Mesodermal cell (in vitro differentiated cells): Measurements from ENCODE around the gene GALNT9.

Experiments used
- H3K27ac ChIP-seq: 2 replicates; pipeline ENCODE4 v1.7.0; 2013; ENCODE audit warnings: mild to moderate bottlenecking, low read depth, low read length, moderate library complexity; ENCODE audit not compliant: severe bottlenecking
- H3K36me3 ChIP-seq: 2 replicates; pipeline ENCODE4 v1.7.1; 2013; ENCODE audit warnings: mild to moderate bottlenecking, low read length, moderate library complexity; ENCODE audit not compliant: control insufficient read depth, insufficient read depth
- H3K4me1 ChIP-seq: one replicate; pipeline ENCODE4 v1.7.1; 2013; ENCODE audit warnings: mild to moderate bottlenecking, low read length; ENCODE audit not compliant: insufficient read depth, control insufficient read depth, poor library complexity, severe bottlenecking
- H3K4me3 ChIP-seq: 2 replicates; pipeline ENCODE4 v1.7.0; 2013; ENCODE audit warnings: low read length, control low read depth, mild to moderate bottlenecking; ENCODE audit not compliant: insufficient read depth, poor library complexity, severe bottlenecking; ENCODE audit errors: extremely low read depth
- H3K9me3 ChIP-seq: 2 replicates; pipeline ENCODE4 v1.7.1; 2013; ENCODE audit warnings: mild to moderate bottlenecking, low read length, moderate library complexity; ENCODE audit not compliant: control insufficient read depth
- WGBS, 2 experiments: methylation state at CpG; one replicate each; pipeline ENCODE4 v1.1.5; 2013; ENCODE audit warnings: missing lambda C conversion rate in 2 of 2; ENCODE audit not compliant: insufficient coverage in 2 of 2; 5-methylcytosine and 5-hydroxymethylcytosine counted together

GALNT9 gene

DNA sequence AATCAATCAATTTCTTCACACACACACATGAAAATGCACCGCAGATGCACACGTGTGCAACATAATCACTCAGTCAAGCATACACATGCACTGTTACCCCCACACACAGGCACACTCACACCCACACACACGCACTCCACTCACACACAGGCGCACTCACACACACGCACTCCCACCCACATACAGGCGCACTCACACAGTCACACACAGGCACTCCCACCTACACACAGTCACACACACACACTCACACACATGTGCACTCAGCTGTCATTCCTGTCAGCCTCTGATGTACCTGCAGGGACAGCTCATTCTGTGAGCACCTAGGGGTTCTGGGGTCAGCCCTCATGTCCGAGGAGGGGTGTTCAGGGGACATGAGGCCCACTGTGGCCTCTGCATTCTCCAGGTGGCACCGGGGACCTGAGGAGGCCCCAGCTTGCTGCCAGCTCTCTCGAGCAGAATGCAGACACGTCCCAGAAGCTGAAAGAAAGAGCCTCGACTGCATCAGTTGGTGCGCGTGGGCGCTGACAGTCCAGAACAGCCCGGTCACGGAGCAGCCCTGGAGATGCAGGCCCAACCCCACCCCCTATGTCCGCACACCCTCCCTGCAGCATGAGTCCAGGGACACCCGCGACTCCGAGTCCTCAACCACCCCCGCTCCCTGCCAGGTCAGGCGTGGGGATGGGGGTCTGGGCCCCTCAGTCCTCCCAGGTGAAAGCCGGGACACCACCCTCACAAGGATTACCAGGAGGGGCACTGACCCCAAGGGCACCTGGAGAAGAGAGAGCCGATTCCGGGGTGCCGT lies 115.8 kb downstream of the GALNT9 start:
- no peak overlapping the region for H3K4me3 ChIP-seq
- WGBS, 2 experiments: 79 to 85% methylated on average over 17 to 21 of the region's 26 CpGs
- H3K36me3 ChIP-seq: no peaks in the 10 kb centered on the region
- no peaks in the 10 kb centered on the region for H3K4me1 ChIP-seq
- H3K9me3 ChIP-seq: peaks cover 29% of the 10 kb centered on the region
- H3K27ac ChIP-seq: no peak overlapping the region

DNA sequence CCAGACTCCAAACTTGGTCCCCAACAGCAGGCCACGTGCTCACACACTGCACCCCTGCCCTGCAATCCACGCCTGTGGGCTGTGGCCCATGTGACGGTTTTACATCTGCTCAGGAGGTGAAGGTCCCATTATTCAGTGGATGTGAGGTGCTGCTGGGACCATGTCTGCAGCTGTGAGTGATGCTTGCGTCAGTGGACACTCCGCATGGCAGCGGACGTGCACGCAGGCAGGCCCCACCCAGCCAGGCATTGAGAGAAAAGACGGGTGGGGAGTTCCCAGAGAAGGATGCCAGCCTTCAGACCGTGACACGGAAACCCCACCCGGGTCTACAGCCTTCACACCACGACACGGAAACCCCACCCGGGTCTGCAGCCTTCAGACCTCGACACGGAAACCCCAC lies 117.6 kb downstream of the GALNT9 start:
- H3K4me3 ChIP-seq: no peak overlapping the region
- no peaks in the 10 kb centered on the region for H3K4me1 ChIP-seq
- peaks cover 25% of the 10 kb centered on the region for H3K9me3 ChIP-seq
- WGBS, 2 experiments: 85 to 88% methylated on average over 9 to 11 of the region's 17 CpGs
- H3K36me3 ChIP-seq: no peaks in the 10 kb centered on the region
- no peak overlapping the region for H3K27ac ChIP-seq

DNA sequence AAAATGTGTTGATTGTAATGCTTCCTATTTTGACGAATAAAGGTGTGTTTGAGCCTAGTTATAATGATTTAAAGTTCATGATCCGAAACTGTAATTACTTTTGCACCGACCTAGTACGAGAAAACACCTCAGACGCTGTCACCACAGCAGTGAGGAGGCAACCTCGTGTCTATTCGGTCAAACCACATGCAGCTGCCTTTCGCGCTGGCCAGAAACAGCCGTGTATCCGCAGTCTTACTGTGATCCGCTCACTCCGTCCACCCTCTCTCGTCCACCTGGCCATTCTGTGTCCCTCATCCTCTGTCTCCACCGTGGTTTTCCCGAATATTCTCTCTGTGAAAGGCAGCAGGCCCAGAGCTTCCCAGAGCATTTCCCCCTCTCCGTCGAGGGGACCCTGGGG lies 118.1 kb downstream of the GALNT9 start:
- H3K36me3 ChIP-seq: no peaks in the 10 kb centered on the region
- no peaks in the 10 kb centered on the region for H3K4me1 ChIP-seq
- peaks cover 22% of the 10 kb centered on the region for H3K9me3 ChIP-seq
- no peak overlapping the region for H3K27ac ChIP-seq
- 79 to 82% methylated on average over 17 to 18 of the region's 18 CpGs for WGBS, 2 experiments
- no peak overlapping the region for H3K4me3 ChIP-seq

DNA sequence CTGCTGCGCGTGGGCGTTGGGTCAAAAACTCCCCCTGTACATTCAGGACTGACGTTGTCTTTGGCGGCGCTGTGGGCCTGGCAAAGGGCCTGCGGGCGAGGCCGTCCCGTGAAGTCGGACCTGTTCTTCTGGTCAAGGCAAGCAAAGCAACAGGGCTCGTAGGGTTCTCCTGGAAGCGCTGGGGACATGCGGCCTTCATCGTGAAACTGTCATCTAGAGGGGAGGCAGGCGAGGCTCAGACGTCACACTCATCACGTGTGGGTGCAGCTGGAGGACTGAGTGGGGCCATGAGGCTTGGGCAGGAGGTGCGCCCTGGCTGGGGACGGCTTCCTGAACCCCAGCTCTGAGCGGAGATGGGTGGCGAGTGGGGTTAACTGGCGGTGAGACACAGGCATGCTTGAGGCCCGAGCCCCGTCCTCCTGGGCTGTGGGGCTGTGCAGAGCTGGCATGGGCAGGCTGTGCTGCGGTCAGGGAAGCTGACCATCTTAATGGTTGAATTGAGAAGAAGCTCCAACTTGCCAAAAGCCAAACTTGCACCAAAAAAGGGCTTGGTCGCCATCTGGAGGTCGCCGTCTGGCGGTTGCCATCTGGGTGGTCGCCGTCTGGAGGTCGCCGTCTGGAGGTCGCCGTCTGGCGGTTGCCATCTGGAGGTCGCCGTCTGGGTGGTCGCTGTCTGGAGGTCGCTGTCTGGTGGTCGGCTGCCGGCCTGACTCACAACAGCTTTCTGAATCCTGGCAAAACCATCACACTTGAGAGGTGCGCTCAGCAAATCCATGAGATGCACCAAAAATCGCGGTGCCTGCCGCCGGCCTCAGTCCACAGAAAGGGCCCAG lies 119.0 kb downstream of the GALNT9 start:
- peaks cover 16% of the 10 kb centered on the region for H3K9me3 ChIP-seq
- no peak overlapping the region for H3K27ac ChIP-seq
- no peak overlapping the region for H3K4me3 ChIP-seq
- no peaks in the 10 kb centered on the region for H3K36me3 ChIP-seq
- 80 to 85% methylated on average over 44 to 46 of the region's 48 CpGs for WGBS, 2 experiments
- H3K4me1 ChIP-seq: no peaks in the 10 kb centered on the region

DNA sequence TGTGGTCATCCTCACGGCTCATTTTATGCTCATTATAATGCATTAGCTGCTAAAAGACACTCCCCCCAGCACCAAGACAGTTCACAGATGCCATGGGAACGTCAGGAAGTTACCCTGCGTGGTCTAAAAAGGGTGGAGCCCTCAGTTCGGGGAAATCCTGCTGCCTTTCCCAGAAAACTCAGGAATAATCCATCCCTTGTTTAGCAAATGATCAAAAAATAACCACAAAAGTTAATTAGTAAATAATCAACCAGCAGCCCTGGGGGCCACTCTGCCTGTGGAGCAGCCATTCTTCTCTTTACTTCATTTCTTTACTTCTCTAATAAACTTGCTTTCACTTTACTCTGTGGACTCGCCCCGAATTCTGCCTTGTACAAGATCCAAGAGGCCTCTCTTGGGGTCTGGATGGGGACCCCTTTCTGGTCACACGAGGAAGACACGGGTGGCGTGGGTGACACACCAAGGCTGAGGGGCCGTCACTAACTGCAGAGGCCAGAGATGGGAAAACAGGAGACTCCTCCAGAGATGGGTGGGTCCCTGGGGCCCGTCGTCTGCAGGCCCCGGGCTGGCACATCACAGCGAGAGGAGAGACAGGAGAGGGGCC lies 119.7 kb downstream of the GALNT9 start:
- no peaks in the 10 kb centered on the region for H3K4me1 ChIP-seq
- 76 to 81% methylated on average over 12 to 13 of the region's 14 CpGs for WGBS, 2 experiments
- no peak overlapping the region for H3K4me3 ChIP-seq
- no peak overlapping the region for H3K27ac ChIP-seq
- H3K9me3 ChIP-seq: peaks cover 14% of the 10 kb centered on the region
- H3K36me3 ChIP-seq: no peaks in the 10 kb centered on the region

DNA sequence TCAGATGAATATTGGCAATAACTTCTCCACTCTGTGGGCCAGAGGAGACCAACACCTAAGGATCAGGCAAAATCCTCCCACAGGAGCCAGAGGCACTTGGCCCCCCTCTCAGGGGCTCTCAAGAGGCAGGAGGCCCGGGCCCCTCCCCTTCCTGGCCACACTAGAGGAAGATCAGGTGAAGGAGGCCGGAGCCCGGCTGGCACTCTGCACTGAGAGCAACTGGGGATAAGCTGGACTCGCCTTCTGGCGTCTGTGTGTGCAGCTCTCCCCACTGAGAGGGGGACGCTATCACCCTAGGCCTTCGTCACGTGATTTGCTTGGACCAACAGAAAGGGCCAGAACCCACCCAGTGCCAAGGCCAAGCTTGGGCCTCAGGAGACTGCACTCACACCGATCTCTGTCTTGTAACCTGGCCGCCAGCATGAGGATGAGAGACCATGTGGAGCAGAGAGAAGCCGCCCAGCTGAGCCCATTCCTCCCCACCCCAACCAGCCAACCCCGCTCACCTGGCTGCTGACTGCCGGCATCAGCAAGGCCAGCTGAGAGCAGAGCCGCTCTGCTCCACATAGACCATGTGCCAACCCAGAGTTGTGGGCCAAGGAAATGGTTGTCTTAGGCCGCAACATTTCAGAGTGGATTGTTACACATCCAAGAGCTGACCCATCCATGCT lies 121.1 kb downstream of the GALNT9 start:
- H3K4me3 ChIP-seq: no peak overlapping the region
- no peaks in the 10 kb centered on the region for H3K36me3 ChIP-seq
- H3K27ac ChIP-seq: no peak overlapping the region
- no peaks in the 10 kb centered on the region for H3K4me1 ChIP-seq
- H3K9me3 ChIP-seq: peaks cover 14% of the 10 kb centered on the region
- WGBS, 2 experiments: 76 to 88% methylated on average over 10 to 13 of the region's 15 CpGs

DNA sequence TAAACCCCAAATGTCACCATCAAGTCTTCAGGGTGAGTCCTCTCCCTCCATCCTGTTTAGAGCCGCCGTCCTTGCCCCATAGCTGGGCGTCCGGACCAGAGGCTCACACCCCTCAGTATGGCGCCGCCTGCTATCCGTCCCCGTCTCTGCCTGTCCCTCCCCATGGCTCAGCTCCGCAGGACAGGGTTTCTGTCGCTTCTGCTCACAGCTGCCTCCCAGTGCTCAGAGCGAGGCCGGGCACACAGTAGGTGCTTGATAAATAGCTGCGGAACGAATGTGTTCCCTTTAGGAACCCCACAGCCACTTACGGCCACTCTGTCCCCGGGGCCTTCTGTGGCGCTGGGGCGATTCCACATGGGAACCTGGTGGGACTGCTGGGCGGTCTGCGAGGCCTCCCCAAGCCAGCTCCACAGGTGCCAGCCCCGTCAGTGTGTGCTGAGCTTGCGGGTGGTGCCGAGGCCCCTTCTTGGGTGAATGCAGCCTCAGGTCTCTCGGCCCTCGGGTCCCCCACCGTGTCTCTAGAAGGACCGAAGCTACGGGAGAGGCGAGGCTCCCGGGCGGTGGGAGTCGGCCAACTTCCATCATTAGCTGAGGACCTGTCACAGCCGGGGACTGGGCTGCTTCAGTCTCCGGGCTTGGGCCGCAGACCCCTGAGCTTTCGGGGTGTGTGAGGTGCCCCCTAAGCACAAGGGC lies 122.2 kb downstream of the GALNT9 start:
- Histone ChIP-seq H3K4me1 (no peaks in the 10 kb centered on the region), H3K9me3 (peaks cover 14% of the 10 kb centered on the region), H3K36me3 (no peaks in the 10 kb centered on the region), H3K27ac (no peak overlapping the region), H3K4me3 (no peak overlapping the region)
- 83 to 86% methylated on average over 34 to 36 of the region's 36 CpGs for WGBS, 2 experiments

DNA sequence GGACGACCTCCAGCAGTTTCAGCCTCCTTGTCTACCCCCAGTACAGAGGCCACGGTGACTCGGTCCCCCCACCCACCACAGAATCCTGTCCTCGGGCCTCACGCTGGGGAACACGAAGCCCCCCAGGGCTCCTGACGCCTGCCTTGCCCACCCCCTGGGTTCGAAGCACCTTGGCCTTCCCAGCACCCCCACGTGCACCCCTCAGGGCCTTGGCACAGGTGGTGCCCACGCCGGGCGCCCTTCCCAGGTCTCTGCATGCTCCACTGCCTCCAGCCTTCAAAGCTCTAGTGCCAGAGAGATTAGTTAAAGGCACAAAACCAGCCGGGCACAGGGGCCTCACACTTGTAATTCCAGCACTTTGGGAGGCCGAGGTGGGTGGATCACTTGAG lies 123.3 kb downstream of the GALNT9 start:
- no peak overlapping the region for H3K4me3 ChIP-seq
- H3K9me3 ChIP-seq: peaks cover 10% of the 10 kb centered on the region
- WGBS, 2 experiments: 69 to 74% methylated on average over 9 to 10 of the region's 14 CpGs
- no peaks in the 10 kb centered on the region for H3K4me1 ChIP-seq
- H3K36me3 ChIP-seq: no peaks in the 10 kb centered on the region
- H3K27ac ChIP-seq: no peak overlapping the region

DNA sequence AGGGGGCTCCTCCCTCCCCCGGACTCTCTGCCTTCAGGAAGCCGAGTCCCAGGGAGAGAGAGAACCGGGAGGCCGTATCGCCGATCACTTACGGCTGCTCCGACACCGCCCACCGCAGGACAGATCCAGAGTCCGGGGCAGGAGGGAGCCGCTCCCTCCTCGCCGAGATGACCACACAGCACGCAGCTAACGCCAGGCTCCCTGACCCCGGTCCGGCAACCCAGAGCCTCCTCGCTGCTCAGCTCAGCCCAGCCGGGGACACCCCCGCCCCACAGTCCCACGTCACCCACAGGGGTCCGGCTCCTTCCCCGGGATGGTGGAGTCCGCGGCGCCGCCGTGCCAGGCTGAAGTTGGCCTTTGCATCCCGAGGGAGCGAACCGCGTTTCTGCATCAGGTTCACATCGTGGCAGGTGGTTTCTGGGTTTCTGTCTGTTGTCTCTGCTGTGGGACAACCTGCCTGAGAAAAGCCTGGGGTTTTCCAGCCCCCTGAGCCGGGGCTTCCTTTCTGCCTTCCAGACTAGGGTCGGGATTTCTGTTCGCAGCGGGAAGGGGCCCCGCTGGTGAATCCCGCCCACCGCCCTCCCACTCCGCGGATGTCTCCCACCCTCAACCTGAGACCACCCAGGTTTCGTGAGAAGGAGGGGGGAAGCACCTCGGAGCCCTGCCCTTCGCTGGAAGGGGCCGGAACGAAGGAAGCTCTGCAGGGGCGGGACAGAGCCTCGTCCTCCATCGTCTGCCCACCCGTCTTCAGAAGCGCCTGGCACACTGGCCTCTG lies 123.9 kb downstream of the GALNT9 start:
- H3K9me3 ChIP-seq: peaks cover 10% of the 10 kb centered on the region
- H3K4me1 ChIP-seq: no peaks in the 10 kb centered on the region
- H3K27ac ChIP-seq: no peak overlapping the region
- 56 to 62% methylated on average over 44 to 51 of the region's 53 CpGs for WGBS, 2 experiments
- H3K4me3 ChIP-seq: no peak overlapping the region
- no peaks in the 10 kb centered on the region for H3K36me3 ChIP-seq
